ENCODE results near the gene CCDC142.

Gene CCDC142

GRCh38 chr2:74497777-74498499 lies 15.1 kb upstream of the CCDC142 start:
- in situ Hi-C loops (cut with HindIII; ENCODE audit: low sequenced_read_pairs): no loop called here
- TF ChIP-seq CTCF (IDR thresholded peaks at IDR 0.05; ENCODE audit: low read depth, low read length): no peak
- DNase-seq (ENCODE audit: low read depth, low spot score): no peak
- H3K4me3 ChIP-seq (ENCODE audit: low read depth, low read length): peak overlapping the region; percentile 3

- in situ Hi-C loops (cut with HindIII; ENCODE audit: low sequenced_read_pairs): no loop called here
- H3K4me3 ChIP-seq (ENCODE audit: low read depth, low read length): no peak overlapping the region
- DNase-seq (ENCODE audit: low read depth, low spot score): no peak
- TF ChIP-seq CTCF (IDR thresholded peaks at IDR 0.05; ENCODE audit: low read depth, low read length): no peak
These were observed 14.4 kb upstream of the CCDC142 start for GRCh38 chr2:74496997-74497776.

DNA sequence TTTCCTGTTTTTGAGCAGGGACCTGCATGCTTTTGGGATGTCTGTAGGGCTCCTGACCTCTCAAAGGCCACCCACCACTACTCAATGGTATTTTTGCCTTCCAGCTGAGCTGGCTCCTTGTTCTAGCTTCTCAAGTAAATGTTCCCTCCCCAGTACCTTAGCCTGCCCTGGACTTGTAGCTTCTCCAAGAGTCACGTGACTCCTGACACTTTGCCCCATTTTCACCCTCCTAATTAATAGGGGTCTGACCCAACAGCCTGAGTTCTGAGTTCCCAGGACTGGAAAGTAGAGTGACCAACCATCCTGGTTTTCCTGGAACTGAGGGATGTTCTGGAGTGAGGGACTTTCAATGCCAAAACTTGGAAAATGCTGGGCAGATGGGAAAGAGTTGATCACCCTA lies 12.6 kb upstream of the CCDC142 start:
- in situ Hi-C loops (cut with HindIII; ENCODE audit: low sequenced_read_pairs): no loop called here
- DNase-seq (ENCODE audit: low read depth, low spot score): no peak
- H3K4me3 ChIP-seq (ENCODE audit: low read depth, low read length): no peak overlapping the region
- no peak for TF ChIP-seq CTCF (IDR thresholded peaks at IDR 0.05; ENCODE audit: low read depth, low read length)

GRCh38 chr2:74493546-74493945 lies 10.7 kb upstream of the CCDC142 start:
- DNase-seq (ENCODE audit: low read depth, low spot score): no peak
- no peak overlapping the region for H3K4me3 ChIP-seq (ENCODE audit: low read depth, low read length)
- TF ChIP-seq CTCF (IDR thresholded peaks at IDR 0.05; ENCODE audit: low read depth, low read length): no peak
- in situ Hi-C loops (cut with HindIII; ENCODE audit: low sequenced_read_pairs): no loop called here

DNA sequence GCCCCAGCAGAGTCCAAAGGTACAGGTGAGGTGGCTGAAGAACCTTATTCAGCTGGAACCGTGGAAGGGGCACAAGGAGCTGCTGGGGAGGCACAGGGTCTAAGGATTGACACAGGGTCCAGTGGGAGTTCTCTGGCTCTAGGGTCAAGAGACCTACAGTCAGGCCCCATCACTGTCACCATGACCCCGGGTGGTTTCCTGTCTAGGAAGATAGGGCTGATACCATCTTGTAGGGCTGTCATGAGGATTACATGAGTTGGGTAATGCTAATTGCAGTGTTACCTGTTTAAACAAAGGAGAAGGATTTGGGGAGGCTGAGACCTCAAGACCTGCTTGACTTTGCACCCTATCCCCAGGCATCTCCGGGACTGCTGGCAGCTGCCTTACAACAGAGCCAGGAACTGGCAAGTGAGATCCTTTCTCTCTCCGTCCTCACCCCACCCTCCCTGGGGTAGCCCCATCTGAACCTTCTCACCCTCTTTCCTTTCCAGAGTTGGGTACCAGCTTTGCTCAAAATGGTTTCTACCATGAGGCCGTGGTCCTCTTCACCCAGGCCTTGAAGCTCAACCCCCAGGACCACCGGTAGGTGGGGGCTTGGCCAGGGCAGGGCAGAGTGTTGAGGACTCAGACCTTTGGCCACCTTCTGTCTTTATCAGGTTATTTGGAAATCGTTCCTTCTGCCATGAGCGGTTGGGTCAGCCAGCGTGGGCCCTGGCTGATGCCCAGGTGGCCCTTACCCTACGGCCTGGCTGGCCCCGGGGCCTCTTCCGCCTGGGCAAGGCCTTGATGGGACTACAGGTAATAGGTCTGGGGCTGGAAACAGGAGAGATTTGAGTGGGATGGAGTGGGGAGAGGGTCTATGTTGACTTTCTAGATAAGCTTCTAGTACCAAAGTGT lies 9.1 kb upstream of the CCDC142 start:
- DNase-seq (ENCODE audit: low read depth, low spot score): no peak
- H3K4me3 ChIP-seq (ENCODE audit: low read depth, low read length): no peak overlapping the region
- TF ChIP-seq CTCF (IDR thresholded peaks at IDR 0.05; ENCODE audit: low read depth, low read length): no peak
- in situ Hi-C loops (cut with HindIII; ENCODE audit: low sequenced_read_pairs): no loop called here

DNA sequence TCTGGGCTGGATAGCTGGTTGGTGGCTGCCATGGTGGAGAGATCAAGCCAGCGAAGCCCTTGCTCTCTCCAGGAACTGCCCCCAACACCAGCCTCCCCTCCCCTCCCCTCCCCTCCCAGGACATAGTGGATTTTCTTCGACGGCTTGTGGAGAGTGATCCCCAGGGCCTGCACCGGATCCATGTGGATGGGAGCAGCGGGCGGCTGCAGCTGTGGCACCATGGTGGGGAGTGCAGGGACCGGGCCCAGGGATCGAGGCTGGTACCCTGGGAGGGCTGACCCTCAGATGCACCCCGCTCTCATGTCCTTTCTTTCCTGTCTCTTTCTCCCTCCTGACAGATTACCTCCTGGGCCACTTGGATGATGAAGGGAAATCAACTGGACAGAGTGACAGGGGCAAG lies 7.1 kb upstream of the CCDC142 start:
- in situ Hi-C loops (cut with HindIII; ENCODE audit: low sequenced_read_pairs): no loop called here
- no peak overlapping the region for H3K4me3 ChIP-seq (ENCODE audit: low read depth, low read length)
- no peak for TF ChIP-seq CTCF (IDR thresholded peaks at IDR 0.05; ENCODE audit: low read depth, low read length)
- no peak for DNase-seq (ENCODE audit: low read depth, low spot score)

Data from astrocyte of the spinal cord (primary cell).